A673 (cell line): ENCODE results near the gene GPD1L. TPM values are rescaled to one million over a fixed set of nuclear protein-coding genes. Genes with fewer than 3 reads are reported as not detected.

Source experiments
- BruUV-seq: library from RNA; stranded (reverse); fragments of 400-500 nt; replicated peaks from 2 replicates; lab custom pipeline; 2021; lab: Mats Ljungman, UMichigan
- CTCF ChIA-PET: fragments of 300-600 bp; sonication (Branson Sonifier 250); formaldehyde crosslinking; loops from one replicate; lab custom pipeline; 2022; ENCODE audit warnings: antibody characterized with exemption; lab: Charles Lee
- POLR2A ChIA-PET: fragments of 300-600 bp; sonication (Branson Sonifier 250); formaldehyde crosslinking; loops from one replicate; lab custom pipeline; 2022; ENCODE audit warnings: antibody characterized with exemption; ENCODE audit not compliant: low non-redundant PET; lab: Charles Lee
- DNase-seq: peaks from one replicate; pipeline ENCODE4 v3.0.0-alpha.2; 2015; ENCODE audit warnings: low spot score
- H3K27ac ChIP-seq: fragments of 200-600 bp; sonication (generic); 2 replicates; pipeline ENCODE4 v1.5.1; 2016; ENCODE audit warnings: mixed run types, low read depth, mild to moderate bottlenecking, mixed read lengths, antibody characterized with exemption, low read length; ENCODE audit not compliant: poor library complexity, severe bottlenecking
- H3K27me3 ChIP-seq: fragments of 200-600 bp; sonication (generic); replicated peaks from 2 replicates; pipeline ENCODE4 v1.6.1; 2017; ENCODE audit warnings: mixed run types, low read depth, mild to moderate bottlenecking, mixed read lengths, antibody characterized with exemption, low read length; ENCODE audit not compliant: insufficient read depth, poor library complexity
- H3K36me3 ChIP-seq: fragments of 200-600 bp; sonication (generic); 2 replicates; pipeline ENCODE4 v1.6.1; 2016; ENCODE audit warnings: mixed run types, mild to moderate bottlenecking, mixed read lengths, antibody characterized with exemption, low read length; ENCODE audit not compliant: insufficient read depth, poor library complexity, severe bottlenecking
- H3K4me1 ChIP-seq: fragments of 200-600 bp; sonication (generic); 2 replicates; pipeline ENCODE4 v1.6.1; 2017; ENCODE audit warnings: mixed run types, mild to moderate bottlenecking, mixed read lengths, antibody characterized with exemption, low read length; ENCODE audit not compliant: insufficient read depth, poor library complexity, severe bottlenecking
- H3K4me3 ChIP-seq: fragments of 200-600 bp; sonication (generic); 2 replicates; pipeline ENCODE4 v1.5.1; 2016; ENCODE audit warnings: low read depth, mixed run types, mild to moderate bottlenecking, mixed read lengths, low read length; ENCODE audit not compliant: poor library complexity, severe bottlenecking
- H3K9me3 ChIP-seq: fragments of 200-600 bp; sonication (generic); 2 replicates; pipeline ENCODE4 v1.6.1; 2016; ENCODE audit warnings: mixed run types, low read depth, mild to moderate bottlenecking, mixed read lengths, antibody characterized with exemption, low read length; ENCODE audit not compliant: poor library complexity, severe bottlenecking
- EZH2 ChIP-seq: fragments of 200-600 bp; sonication (generic); IDR thresholded peaks from 2 replicates; pipeline ENCODE4 v1.6.1; 2017; ENCODE audit warnings: borderline replicate concordance, low read depth, mild to moderate bottlenecking, mixed read lengths, antibody characterized with exemption, low read length; ENCODE audit not compliant: poor library complexity, severe bottlenecking
- intact Hi-C: fragments of 100-400 bp; cut with micrococcal nuclease; formaldehyde crosslinking; loops from one replicate; pipeline ENCODE4 v1.10.0; 2022; ENCODE audit not compliant: unreplicated experiment
- total RNA-seq: library from RNA; stranded (reverse); gene quantifications from 2 replicates; pipeline ENCODE4 v1.2.3, GENCODE V29; 2021
- TF ChIP-seq, protein P1 (sequence below): fragments of 300-800, 200-600 bp; sonication (generic); conservative IDR thresholded peaks from 2 replicates; pipeline ENCODE4 v1.5.1; 2017; ENCODE audit warnings: low read depth, mild to moderate bottlenecking, antibody characterized with exemption, low read length, moderate library complexity, mixed read lengths

The GPD1L gene
- total RNA-seq, 1 experiment from 2014 or later: 9.9 TPM

DNA sequence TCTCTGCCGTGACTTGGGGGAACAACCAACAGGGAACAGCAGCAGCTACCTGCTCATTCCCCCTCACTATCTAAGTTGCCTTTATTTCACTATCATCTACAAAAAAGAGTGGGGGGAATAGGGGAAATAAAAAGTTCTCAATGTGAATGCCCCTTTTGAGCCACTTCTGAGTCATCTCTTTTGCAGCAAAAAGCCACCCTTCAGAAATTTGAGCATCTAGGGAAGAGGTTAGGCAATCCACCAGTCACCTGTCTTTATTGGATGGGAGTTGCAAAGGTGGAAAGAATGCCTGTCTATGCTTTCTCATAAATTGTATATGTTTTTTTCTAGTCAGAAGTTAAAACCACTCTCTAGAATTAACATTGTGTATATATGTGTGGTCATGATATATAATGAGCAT lies 41.1 kb downstream of the GPD1L start:
- no peak for DNase-seq
- H3K27ac ChIP-seq: no peak overlapping the region
- no TSS peak for BruUV-seq
- ChIA-PET POLR2A (no interaction called here), CTCF (no interaction called here)
- no peaks in the 10 kb centered on the region for H3K36me3 ChIP-seq
- intact Hi-C loops: loop anchor here (10.0 kb wide), 1 partner anchor 1373 kb away; no protein-coding TSS in a partner anchor
- no peak for TF ChIP-seq EZH2
- TF ChIP-seq, protein P1, sequence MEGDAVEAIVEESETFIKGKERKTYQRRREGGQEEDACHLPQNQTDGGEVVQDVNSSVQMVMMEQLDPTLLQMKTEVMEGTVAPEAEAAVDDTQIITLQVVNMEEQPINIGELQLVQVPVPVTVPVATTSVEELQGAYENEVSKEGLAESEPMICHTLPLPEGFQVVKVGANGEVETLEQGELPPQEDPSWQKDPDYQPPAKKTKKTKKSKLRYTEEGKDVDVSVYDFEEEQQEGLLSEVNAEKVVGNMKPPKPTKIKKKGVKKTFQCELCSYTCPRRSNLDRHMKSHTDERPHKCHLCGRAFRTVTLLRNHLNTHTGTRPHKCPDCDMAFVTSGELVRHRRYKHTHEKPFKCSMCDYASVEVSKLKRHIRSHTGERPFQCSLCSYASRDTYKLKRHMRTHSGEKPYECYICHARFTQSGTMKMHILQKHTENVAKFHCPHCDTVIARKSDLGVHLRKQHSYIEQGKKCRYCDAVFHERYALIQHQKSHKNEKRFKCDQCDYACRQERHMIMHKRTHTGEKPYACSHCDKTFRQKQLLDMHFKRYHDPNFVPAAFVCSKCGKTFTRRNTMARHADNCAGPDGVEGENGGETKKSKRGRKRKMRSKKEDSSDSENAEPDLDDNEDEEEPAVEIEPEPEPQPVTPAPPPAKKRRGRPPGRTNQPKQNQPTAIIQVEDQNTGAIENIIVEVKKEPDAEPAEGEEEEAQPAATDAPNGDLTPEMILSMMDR: no peak
- no peaks in the 10 kb centered on the region for H3K9me3 ChIP-seq
- no peak overlapping the region for H3K4me3 ChIP-seq
- no peaks in the 10 kb centered on the region for H3K27me3 ChIP-seq
- no peaks in the 10 kb centered on the region for H3K4me1 ChIP-seq

DNA sequence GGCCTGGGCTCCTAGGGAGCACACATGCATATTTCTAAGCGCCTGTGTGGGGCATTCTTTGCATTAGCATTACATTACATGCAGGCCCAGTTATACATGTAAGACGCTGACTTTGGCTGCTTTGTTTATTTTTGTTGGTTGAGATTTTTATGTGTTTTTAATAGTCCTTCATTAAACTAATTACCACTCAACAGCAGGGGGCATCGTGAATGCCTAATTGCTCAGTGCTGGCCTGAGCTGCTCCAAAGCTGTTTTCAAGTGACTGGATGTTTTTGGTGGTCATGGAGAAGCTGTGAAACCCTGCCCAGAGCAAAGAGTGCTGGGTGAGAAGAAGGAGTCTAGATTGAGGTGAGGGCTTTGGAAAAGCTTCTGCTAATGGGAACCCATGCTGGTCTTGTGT lies 41.5 kb downstream of the GPD1L start:
- intact Hi-C loops: loop anchor here (10.0 kb wide), 1 partner anchor 1373 kb away; no protein-coding TSS in a partner anchor

DNA sequence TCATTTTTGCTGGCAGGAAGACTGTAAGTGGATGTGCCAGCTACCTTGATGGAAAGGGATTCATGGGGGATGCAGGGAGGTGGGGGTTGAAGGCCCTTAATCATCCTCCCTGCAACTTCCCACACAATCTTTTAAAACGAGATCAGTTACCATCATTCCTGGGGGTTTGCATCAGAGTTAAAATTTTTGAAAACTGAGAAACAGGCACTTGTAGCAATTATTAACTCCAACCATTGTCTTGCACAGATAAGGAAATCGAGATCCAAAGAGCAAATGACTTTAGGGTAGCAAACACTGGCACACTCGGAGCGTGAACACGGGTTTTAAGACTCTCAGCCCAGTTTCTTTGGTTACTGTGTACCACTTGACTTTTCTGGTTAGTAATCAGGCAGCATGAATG lies 41.9 kb downstream of the GPD1L start:
- Histone ChIP-seq H3K27me3 (no peaks in the 10 kb centered on the region), H3K27ac (no peak overlapping the region), H3K4me1 (no peaks in the 10 kb centered on the region), H3K4me3 (no peak overlapping the region), H3K9me3 (no peaks in the 10 kb centered on the region), H3K36me3 (no peaks in the 10 kb centered on the region)
- BruUV-seq: no TSS peak
- intact Hi-C loops: loop anchor here (10.0 kb wide), 1 partner anchor 1374 kb away; no protein-coding TSS in a partner anchor
- TF ChIP-seq EZH2: no peak
- TF ChIP-seq, protein P1: no peak
- POLR2A ChIA-PET: no interaction called here
- no peak for DNase-seq
- CTCF ChIA-PET: no interaction called here

More for the DNA sequence above, 41.5 kb downstream of the GPD1L start:
- CTCF ChIA-PET: no interaction called here
- H3K36me3 ChIP-seq: no peaks in the 10 kb centered on the region
- H3K27ac ChIP-seq: no peak overlapping the region
- H3K9me3 ChIP-seq: no peaks in the 10 kb centered on the region
- no peak overlapping the region for H3K4me3 ChIP-seq
- DNase-seq: no peak
- TF ChIP-seq, protein P1: no peak
- TF ChIP-seq EZH2: no peak
- no peaks in the 10 kb centered on the region for H3K4me1 ChIP-seq
- no peaks in the 10 kb centered on the region for H3K27me3 ChIP-seq
- POLR2A ChIA-PET: no interaction called here
- no TSS peak for BruUV-seq
